ENCODE measurements around the gene GNAL.

DNA sequence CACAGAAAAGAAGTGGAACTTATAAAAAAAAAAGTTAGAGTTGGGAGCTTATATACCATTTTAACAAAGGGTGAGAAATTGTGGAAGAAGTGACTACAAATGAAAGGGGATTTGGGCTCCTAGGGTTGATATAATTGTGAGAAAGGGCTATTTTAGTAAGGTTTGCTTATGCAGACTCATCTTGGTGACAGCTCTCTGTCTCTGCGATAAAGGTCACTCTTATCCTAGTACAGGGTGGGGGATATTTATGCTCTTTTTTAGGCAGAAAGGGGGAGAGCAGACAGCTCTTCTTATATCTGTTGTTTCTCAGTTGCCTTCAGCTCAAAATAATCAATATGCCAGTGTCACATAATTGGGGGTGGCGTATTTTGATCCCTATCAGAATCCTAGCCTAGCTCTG is 130.9 kb downstream of the GNAL start:
- TF ChIP-seq POLR2AphosphoS5 (IDR thresholded peaks at IDR 0.05; ENCODE audit: borderline replicate concordance, low read depth, low read length) (no peak), EZH2 (IDR thresholded peaks at IDR 0.05) (no peak), FOXP2 (optimal IDR thresholded peaks at IDR 0.05; ENCODE audit: control extremely low read depth, extremely low read length, insufficient read depth) (no peak)
